GM21737 (cell line): ENCODE results near the gene SLC19A1.
"Not testable (repeated sequence)": the region's sequence is repeated elsewhere in the genome, so short reads cannot be mapped to it uniquely, and the experiment has no call there.

ENCODE experiments used
- ATAC-seq: cut with Tn5 transposase; IDR thresholded peaks from one replicate; pipeline ENCODE4 v1.9.1; 2021; ENCODE audit warnings: mild to moderate bottlenecking, moderate library complexity; ENCODE audit not compliant: unreplicated experiment

Gene SLC19A1

GRCh38 chr21:45507523-45507875, 34.7 kb downstream of the SLC19A1 start:
- no peak for ATAC-seq

GRCh38 chr21:45506836-45507522, 35.3 kb downstream of the SLC19A1 start:
- ATAC-seq: no peak

GRCh38 chr21:45506241-45506817, 35.9 kb downstream of the SLC19A1 start:
- ATAC-seq: no peak

- ATAC-seq: no peak
These were observed 36.7 kb downstream of the SLC19A1 start for GRCh38 chr21:45505416-45506021.

- ATAC-seq: no peak
These were observed 37.5 kb downstream of the SLC19A1 start for GRCh38 chr21:45504516-45505415.

- ATAC-seq: no peak
These were observed 38.2 kb downstream of the SLC19A1 start for GRCh38 chr21:45504021-45504515.

GRCh38 chr21:45503226-45503625, 39.0 kb downstream of the SLC19A1 start:
- not testable (repeated sequence) for ATAC-seq

- ATAC-seq: no peak
These were observed 39.6 kb downstream of the SLC19A1 start for GRCh38 chr21:45502600-45502999.

- no peak for ATAC-seq
These were observed 40.3 kb downstream of the SLC19A1 start for GRCh38 chr21:45502006-45502345.

GRCh38 chr21:45501081-45502005, 40.9 kb downstream of the SLC19A1 start:
- ATAC-seq: not testable (repeated sequence)

- no peak for ATAC-seq
These were observed 42.2 kb downstream of the SLC19A1 start for GRCh38 chr21:45499970-45500577.

GRCh38 chr21:45499201-45499750, 43.0 kb downstream of the SLC19A1 start:
- no peak for ATAC-seq

- no peak for ATAC-seq
These were observed 43.6 kb downstream of the SLC19A1 start for GRCh38 chr21:45498646-45499000.

- no peak for ATAC-seq
These were observed 44.2 kb downstream of the SLC19A1 start for GRCh38 chr21:45497846-45498645.

GRCh38 chr21:45496968-45497845, 45.0 kb downstream of the SLC19A1 start:
- no peak for ATAC-seq

- ATAC-seq: no peak
These were observed 45.9 kb downstream of the SLC19A1 start for GRCh38 chr21:45496151-45496967.
